ENCODE results near the gene PRRG1.
"Not testable (repeated sequence)": the region's sequence is repeated elsewhere in the genome, so short reads cannot be mapped to it uniquely, and the experiment has no call there.

The PRRG1 gene

DNA sequence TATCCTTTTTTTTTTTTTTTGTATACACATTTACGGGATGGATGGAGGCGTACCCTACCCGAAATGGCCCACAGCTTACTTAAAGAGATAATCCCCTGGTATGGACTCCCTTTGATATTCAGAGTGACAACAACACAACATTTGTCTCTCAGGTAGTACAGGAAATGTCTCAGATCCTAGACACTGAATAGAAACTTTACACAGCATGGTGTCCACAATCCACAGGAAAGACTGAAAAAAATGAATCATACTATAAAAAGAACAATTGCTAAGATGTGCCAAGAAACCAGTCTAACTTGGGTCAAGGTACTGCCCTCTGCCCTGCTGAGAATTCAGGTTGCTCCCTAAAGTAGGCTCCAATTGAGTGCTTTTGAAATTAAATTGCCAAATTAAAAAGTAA, 121.5 kb downstream of the PRRG1 start:
- no peak for DNase-seq (ENCODE audit: low spot score)

DNA sequence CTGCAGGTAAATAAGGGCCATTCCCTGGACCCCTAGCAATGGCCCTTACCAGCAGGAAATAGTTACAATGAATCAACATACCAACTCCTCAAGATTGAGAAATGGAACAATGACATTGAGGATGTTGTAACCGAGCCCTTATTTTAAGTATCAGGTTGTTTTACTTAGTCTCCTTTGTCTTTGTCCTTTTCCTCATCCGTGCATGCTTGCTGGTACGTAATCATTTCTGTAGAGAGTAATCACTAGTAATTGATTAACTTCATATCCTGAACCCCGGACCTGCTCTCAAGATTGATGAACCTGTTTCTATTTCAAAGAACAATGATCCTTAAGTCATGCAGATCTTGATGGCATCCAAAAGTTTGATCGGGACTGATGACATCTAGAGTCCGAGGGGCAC, 123.7 kb downstream of the PRRG1 start:
- DNase-seq (ENCODE audit: low spot score): no peak

DNA sequence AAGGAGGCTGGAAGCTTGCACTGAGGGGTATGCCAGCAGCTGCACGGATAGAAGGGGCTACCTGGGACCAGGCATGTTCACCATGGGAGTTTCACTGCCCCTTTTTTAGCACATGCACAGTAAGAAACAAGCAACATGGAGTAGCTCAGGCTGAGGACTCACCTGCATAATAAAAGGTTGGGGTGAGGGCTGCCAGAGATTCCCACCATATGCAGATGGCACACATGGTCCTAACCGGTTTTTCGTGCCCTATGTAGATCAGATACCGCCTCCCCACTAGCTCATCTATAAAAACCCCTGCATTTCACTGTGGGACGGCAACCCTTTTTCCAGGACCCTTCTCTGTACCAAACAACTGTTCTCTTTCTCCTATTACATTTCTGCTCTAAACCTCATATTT, 125.3 kb downstream of the PRRG1 start:
- no peak for DNase-seq (ENCODE audit: low spot score)

DNA sequence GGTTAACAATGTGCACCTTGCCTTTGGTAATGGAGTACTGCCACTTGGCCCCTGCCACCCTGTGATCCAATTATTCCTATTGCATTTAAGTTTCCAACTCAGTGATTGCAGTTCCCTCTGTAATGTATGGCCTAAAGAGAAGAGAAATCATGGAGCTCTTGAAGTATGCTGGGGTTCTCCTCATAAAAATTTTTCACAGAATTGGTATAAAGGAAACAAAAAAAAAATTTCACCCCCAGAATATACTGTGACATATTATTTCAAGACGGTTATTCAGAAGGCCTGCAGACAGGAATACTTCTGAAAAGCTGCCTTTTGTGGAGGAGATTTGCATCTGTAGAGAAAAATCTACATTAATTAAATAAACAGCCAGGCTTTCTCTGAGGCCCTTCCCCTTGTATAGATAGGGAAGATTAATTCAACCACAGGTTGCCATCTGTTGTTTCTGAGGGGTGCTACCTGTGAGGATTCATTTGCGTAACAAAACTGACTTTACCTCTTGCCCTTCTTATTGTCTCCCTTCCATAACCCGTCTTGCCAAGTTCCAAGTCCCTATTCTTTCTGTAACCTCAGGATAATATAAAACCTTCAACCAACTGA, 127.5 kb downstream of the PRRG1 start:
- DNase-seq (ENCODE audit: low spot score): no peak

DNA sequence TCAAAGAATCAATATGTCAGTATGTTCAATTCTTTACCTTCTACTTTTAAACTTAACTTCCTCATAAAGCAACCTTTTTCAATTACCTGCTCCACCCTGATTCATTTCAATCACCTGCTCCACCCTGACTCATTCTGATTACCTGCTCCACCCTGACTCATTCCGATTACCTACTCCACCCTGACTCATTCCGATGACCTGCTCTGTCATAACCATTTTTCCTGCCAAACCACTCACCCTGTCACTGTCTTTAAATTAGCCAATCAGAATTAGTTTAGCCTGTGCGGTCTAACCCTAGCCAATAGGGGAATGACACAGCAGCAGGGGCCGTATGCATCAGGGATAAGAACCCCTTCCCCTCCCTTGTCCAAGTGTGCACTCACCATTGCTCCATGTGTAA, 135.2 kb downstream of the PRRG1 start:
- not testable (repeated sequence) for DNase-seq (ENCODE audit: low spot score)

DNA sequence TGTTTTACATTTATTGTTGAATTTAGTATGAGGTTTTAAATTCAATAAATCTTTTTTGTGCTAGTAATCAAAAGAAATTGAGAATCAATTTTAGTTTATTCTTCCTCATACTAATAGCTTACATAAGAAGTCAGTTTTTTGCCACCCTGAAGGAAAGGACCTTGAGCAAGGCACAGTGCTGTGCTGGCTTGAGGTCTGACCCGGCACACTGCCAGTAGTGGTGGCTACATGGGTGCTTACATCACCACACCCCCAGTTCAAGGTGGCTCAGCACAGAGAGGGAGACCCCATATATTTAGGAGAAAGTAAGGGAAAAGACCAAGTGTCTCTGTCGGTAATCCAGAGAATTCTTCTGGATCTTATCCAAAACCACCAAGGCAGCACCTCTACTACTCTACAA, 136.3 kb downstream of the PRRG1 start:
- no peak for DNase-seq (ENCODE audit: low spot score)

DNA sequence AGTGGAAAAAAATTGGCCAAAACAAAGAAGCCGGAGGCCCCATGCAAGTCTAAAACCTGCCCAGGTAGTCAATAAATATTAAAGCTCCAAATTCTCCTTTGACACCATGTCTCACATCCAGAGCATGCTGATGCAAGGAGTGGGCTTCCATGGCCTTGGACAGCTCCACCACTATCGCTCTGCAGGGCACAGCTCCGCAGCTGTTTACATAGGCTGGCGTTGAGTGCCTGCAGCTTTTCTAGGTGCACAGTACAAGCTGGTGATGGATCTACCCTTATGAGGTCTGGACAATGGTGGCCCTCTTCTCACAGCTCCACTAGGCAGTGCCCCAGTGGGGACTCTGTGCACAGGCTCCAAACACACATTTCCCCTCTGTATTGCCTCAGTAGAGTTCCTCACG, 138.1 kb downstream of the PRRG1 start:
- no peak for DNase-seq (ENCODE audit: low spot score)

DNA sequence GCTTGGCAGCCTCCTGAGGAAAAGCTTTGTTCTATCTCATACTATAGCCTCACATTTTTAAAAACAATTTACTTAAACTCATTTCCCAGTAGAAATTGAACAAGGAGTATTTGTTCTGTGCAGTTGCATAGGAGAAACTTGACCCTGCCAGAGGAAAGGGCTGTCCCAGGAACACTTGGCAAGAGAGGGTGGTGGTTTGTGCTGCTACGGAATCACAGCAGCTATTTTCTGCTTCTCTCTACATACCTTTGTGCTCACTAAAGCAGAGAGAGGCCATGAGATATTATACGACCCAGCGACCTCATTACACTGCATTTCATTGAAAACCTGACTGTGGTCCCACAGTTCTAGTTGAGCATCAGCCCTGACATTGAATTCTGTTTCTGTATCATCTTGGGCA, 139.2 kb downstream of the PRRG1 start:
- no peak for DNase-seq (ENCODE audit: low spot score)

DNA sequence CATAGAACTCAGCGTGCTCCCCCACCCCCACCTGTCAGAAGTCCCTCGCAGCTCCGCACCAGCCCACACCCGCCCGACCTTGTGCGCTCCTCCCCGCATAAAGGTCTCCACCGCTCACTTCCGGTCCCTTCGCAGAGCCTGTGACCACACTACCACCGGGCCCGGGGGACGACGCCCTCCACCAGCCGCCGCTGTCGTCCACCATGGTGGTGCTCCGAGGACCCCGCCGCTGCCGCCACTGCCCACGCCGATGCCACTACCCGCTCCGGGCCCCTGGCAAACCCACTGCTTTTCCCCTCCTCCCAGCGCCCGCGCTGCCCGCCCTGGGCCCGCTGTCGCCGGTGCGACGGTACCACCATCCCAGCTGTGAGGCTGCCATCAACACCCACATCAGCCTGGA, 142.5 kb downstream of the PRRG1 start:
- no peak for DNase-seq (ENCODE audit: low spot score)

DNA sequence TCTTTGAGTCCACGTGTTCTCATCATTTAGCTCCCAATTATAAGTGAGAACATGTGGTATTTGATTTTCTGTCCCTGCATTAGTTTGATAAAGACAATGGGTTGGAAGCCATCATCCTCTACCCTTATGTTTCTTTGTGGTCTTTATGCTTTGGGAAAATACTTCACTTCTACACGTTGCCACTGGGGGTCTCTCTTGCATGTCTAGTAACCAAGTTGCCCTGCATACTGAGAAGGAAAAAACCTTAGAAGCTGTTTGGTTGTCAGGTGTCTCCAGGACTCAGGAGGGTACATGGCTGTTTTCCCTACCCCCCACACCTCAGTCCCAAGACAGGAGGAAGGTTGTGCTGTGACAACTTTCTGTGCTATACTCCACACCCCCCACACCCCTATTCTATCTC, 146.6 kb downstream of the PRRG1 start:
- not testable (repeated sequence) for DNase-seq (ENCODE audit: low spot score)

DNA sequence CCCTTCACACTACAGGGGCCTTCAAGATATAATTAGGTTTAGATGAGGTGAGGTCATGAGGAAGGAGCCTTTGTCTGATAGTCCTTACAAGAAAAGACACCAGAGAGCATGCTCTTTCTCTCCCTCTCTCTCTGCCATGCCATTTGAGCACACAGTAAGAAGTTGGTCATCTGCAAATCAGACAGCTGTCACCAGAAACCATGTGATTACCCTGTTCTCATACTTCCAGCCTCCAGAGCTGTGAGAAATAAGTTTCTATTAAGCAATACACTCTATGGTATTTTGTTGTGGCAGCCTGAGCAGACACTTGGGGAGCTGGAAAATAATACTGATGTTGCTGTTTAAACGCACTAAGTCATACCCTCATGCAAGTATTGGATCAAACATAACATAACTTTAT, 148.0 kb downstream of the PRRG1 start:
- not testable (repeated sequence) for DNase-seq (ENCODE audit: low spot score)

DNA sequence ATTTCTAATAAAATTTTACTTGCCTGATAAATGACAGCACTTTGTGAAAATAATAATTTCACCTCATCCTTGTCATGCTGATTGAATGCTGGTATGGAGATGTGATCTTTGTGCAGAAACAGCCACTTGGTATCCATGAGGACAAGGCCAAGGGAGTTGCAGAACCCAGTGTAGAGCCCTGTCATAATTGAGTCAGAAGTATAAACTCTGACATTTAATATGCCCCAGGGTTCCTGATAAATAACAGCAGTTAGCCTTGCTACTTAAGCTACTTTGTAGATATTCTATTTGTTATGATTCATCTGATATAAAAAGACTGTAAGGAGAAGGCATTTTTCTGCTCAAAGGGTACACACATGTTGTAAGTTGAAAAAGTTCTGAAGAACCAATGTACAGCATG, 149.2 kb downstream of the PRRG1 start:
- DNase-seq (ENCODE audit: low spot score): not testable (repeated sequence)

DNA sequence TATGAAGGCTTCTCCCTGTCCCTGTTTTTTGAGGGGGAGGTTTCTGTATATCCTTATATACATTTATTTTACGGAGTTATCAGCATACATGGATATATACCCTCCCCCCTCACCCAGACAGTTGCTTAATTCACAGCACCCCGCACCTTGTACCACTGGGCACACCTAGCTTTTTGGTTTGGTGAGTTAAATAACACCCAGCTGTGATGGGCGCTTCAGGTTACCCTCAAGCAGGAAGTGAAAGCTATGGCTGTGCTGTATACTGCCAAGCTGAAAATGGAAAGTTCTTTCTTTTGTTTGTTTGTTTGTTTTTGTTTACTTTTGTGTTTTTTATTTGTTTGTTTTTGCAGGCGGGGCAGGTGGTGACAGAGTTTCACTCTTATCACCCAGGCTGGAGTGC, 150.5 kb downstream of the PRRG1 start:
- not testable (repeated sequence) for DNase-seq (ENCODE audit: low spot score)

DNA sequence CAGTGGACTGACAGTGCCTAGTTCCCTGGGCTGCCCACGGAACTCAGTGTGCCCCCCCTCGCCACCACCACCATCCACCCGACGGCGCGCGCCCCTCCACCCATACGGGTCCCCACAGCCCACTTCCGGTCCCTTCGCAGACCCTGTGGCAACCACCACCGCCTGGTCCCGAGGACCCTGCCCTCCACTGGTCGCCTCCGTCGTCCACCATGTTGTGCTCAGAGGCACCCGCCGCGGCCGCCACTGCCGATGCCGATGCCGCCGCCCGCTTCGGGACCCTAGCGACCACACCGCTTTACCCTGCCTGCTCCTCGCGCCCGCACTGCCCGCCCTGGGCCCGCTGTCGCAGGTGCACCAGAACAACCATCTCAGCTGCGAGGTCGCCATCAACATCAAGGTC, 155.8 kb downstream of the PRRG1 start:
- no peak for DNase-seq (ENCODE audit: low spot score)
